PFSK-1 (cell line): ENCODE data around the gene ABLIM2.

Experiments
- FOXP2 ChIP-seq: optimal IDR thresholded peaks from 2 replicates; pipeline ENCODE3; 2011; ENCODE audit warnings: borderline replicate concordance, control low read depth, inconsistent platforms; ENCODE audit not compliant: insufficient read depth; ENCODE audit errors: extremely low read length, extremely low read depth
- POLR2AphosphoS5 ChIP-seq: IDR thresholded peaks from 2 replicates; pipeline ENCODE4 v1.6.1; 2012; ENCODE audit warnings: low read depth, mild to moderate bottlenecking, control low read depth, low read length, moderate library complexity
- REST ChIP-seq, 2 experiments: IDR thresholded peaks; 2 replicates each; pipeline versions ENCODE4 v1.6.1 to v1.8.0; 2011 to 2012; ENCODE audit warnings: low read depth in 2 of 2, low read length in 2 of 2, control low read depth in 1 of 2, inconsistent platforms in 1 of 2, mild to moderate bottlenecking in 1 of 2, moderate library complexity in 1 of 2; ENCODE audit not compliant: insufficient read depth in 1 of 2
- SIN3A ChIP-seq: IDR thresholded peaks from 2 replicates; pipeline ENCODE4 v1.6.1; 2012; ENCODE audit warnings: mild to moderate bottlenecking, low read length, moderate library complexity, borderline replicate concordance; ENCODE audit not compliant: insufficient read depth
- TAF1 ChIP-seq: IDR thresholded peaks from 2 replicates; pipeline ENCODE4 v1.6.1; 2012; ENCODE audit warnings: low read length, control low read depth, borderline replicate concordance; ENCODE audit not compliant: insufficient read depth

ABLIM2 gene

GRCh38 chr4:7985072-7985471 lies 173.5 kb downstream of the ABLIM2 start:
- TF ChIP-seq SIN3A (no peak), FOXP2 (no peak), TAF1 (no peak), POLR2AphosphoS5 (no peak), REST (IDR thresholded peaks at IDR 0.05; ENCODE audit: insufficient read depth in 1 of 2, low read depth in 2 of 2, low read length in 2 of 2) (no peak)

GRCh38 chr4:7984286-7984925 lies 174.2 kb downstream of the ABLIM2 start:
- TF ChIP-seq REST (IDR thresholded peaks at IDR 0.05; ENCODE audit: insufficient read depth in 1 of 2, low read depth in 2 of 2, low read length in 2 of 2) (no peak), SIN3A (no peak), POLR2AphosphoS5 (no peak), TAF1 (no peak), FOXP2 (no peak)

GRCh38 chr4:7983296-7983695 lies 175.3 kb downstream of the ABLIM2 start:
- TF ChIP-seq REST (IDR thresholded peaks at IDR 0.05; ENCODE audit: insufficient read depth in 1 of 2, low read depth in 2 of 2, low read length in 2 of 2), result no peak
- no peak for TF ChIP-seq FOXP2
- TF ChIP-seq TAF1, result no peak
- no peak for TF ChIP-seq POLR2AphosphoS5
- TF ChIP-seq SIN3A, result no peak

- TF ChIP-seq TAF1 (no peak), REST (IDR thresholded peaks at IDR 0.05; ENCODE audit: insufficient read depth in 1 of 2, low read depth in 2 of 2, low read length in 2 of 2) (no peak), FOXP2 (no peak), SIN3A (no peak), POLR2AphosphoS5 (no peak)
Measured at GRCh38 chr4:7981738-7982394, 176.7 kb downstream of the ABLIM2 start.
